Type B pancreatic cell (in vitro differentiated cells): ENCODE measurements around the gene ZBTB46. TPM values are rescaled to one million over a fixed set of nuclear protein-coding genes. Genes with fewer than 3 reads are reported as not detected.
"Not testable (repeated sequence)": the region's sequence is repeated elsewhere in the genome, so short reads cannot be mapped to it uniquely, and the experiment has no call there.

ENCODE experiments used
- DNase-seq: peaks from one replicate; pipeline ENCODE4 v3.0.0; 2021; ENCODE audit warnings: mixed read lengths; ENCODE audit not compliant: unreplicated experiment; ENCODE audit errors: extremely low spot score
- H3K27ac Mint-ChIP-seq: 2 replicates; pipeline ENCODE4 v1.8.0; 2021; ENCODE audit warnings: mild to moderate bottlenecking, mixed read lengths
- H3K27me3 Mint-ChIP-seq: 2 replicates; pipeline ENCODE4 v1.8.0; 2021; ENCODE audit warnings: mixed read lengths
- H3K36me3 Mint-ChIP-seq: 2 replicates; pipeline ENCODE4 v1.8.0; 2021; ENCODE audit warnings: mixed read lengths
- H3K4me1 Mint-ChIP-seq: one replicate; pipeline ENCODE4 v1.8.0; 2021; ENCODE audit warnings: mixed read lengths; ENCODE audit not compliant: unreplicated experiment
- H3K4me3 Mint-ChIP-seq: 2 replicates; pipeline ENCODE4 v1.8.0; 2021; ENCODE audit warnings: mild to moderate bottlenecking, mixed read lengths
- H3K9me3 Mint-ChIP-seq: 2 replicates; pipeline ENCODE4 v1.8.0; 2021; ENCODE audit warnings: mixed read lengths
- CTCF ChIP-seq: fragments of 200-600 bp; sonication (generic); conservative IDR thresholded peaks from 2 replicates; pipeline ENCODE4 v1.5.0; 2021; ENCODE audit warnings: antibody characterized with exemption, mild to moderate bottlenecking
- total RNA-seq: library from RNA; stranded (reverse); gene quantifications from 2 replicates; pipeline ENCODE4 v1.2.1, GENCODE V29; 2021; ENCODE audit warnings: low replicate concordance

The ZBTB46 gene
- total RNA-seq, 1 donor from 2014 or later, result 13.6 TPM

GRCh38 chr20:63778857-63779256 is 52.2 kb downstream of the ZBTB46 start:
- no peak overlapping the region for H3K4me3 Mint-ChIP-seq
- no peak for DNase-seq
- peaks cover 3% of the 10 kb centered on the region for H3K36me3 Mint-ChIP-seq
- no peak for TF ChIP-seq CTCF
- H3K27me3 Mint-ChIP-seq, result no peaks in the 10 kb centered on the region
- no peaks in the 10 kb centered on the region for H3K9me3 Mint-ChIP-seq
- H3K27ac Mint-ChIP-seq, result no peak overlapping the region
- H3K4me1 Mint-ChIP-seq, result peaks cover 13% of the 10 kb centered on the region

DNA sequence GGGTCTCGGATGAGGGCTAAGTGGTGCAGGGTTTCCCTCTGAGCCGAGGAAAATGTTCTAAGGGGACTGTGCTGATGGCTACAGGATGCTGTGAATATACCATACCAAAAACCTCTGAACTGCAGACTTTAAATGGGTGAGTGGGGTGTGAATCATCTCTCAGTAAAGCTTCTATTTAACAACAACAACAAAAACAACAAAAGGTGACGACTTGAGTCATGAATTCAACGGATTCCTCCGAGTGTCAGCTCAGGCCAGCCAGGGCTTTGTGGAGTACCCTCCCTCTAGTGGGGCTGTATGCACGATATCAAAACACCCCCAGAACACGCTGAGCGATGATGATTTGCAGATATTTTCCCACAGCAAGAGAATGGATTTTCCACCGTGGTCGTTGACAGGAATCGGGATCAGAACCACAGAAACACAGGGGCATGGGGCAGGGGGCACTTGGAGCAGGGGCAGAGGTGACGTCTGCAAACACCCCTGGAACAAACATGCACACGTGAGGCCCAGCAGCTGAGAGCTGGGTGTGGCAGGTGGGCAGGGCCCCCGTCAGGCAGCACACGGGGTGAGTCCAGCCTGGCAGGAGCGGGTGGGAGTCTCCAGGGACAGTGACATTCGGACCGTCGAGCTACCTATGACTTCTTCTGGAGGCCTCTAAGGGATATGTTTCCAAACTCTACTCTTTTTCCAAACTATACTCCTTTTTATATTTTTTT is 52.9 kb downstream of the ZBTB46 start:
- no peaks in the 10 kb centered on the region for H3K27me3 Mint-ChIP-seq
- peaks cover 3% of the 10 kb centered on the region for H3K36me3 Mint-ChIP-seq
- no peaks in the 10 kb centered on the region for H3K9me3 Mint-ChIP-seq
- DNase-seq, result no peak
- TF ChIP-seq CTCF, result no peak
- no peak overlapping the region for H3K4me3 Mint-ChIP-seq
- H3K27ac Mint-ChIP-seq, result no peak overlapping the region
- peaks cover 13% of the 10 kb centered on the region for H3K4me1 Mint-ChIP-seq

DNA sequence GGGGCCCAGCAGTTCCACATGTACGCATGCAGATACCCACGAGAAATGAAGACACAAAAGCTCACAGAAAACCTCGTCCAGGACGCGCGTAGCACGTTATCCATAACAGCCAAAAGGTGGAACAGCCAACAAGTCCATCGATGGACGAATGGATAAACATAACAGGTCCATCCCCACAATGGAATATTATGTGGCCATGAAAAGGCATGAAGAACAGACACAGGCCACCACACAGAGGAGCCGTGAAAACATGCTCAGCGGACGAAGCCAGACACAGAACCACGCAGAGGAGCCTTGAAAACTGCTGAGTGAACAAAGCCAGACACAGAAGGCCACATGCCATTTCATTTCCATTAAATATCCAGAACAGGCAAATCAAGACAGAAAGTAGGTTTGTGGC is 53.5 kb downstream of the ZBTB46 start:
- peaks cover 13% of the 10 kb centered on the region for H3K4me1 Mint-ChIP-seq
- no peak overlapping the region for H3K27ac Mint-ChIP-seq
- H3K9me3 Mint-ChIP-seq, result no peaks in the 10 kb centered on the region
- no peak for TF ChIP-seq CTCF
- DNase-seq, result no peak
- no peak overlapping the region for H3K4me3 Mint-ChIP-seq
- H3K36me3 Mint-ChIP-seq, result peaks cover 3% of the 10 kb centered on the region
- no peaks in the 10 kb centered on the region for H3K27me3 Mint-ChIP-seq

DNA sequence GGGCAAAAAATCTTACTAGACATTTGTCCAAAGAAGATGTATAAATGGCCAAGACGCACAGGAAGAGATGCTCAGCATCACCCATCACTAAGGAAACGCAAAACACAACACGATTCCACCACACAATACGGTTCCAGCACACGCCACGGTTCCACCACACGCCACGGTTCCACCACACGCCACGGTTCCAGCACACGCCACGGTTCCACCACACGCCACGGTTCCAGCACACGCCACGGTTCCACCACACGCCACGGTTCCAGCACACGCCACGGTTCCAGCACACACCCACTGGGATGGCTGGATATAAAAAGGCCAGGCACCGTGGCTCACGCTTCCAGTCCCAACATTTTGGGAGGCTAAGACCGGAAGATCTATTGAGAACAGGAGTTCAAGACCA is 54.2 kb downstream of the ZBTB46 start:
- not testable (repeated sequence) for H3K4me3 Mint-ChIP-seq, H3K36me3 Mint-ChIP-seq, H3K27me3 Mint-ChIP-seq, DNase-seq, H3K9me3 Mint-ChIP-seq
- peaks cover 13% of the 10 kb centered on the region for H3K4me1 Mint-ChIP-seq
- H3K27ac Mint-ChIP-seq, result peak overlapping the region; percentile 43

- no peaks in the 10 kb centered on the region for H3K9me3 Mint-ChIP-seq
- no peaks in the 10 kb centered on the region for H3K27me3 Mint-ChIP-seq
- peaks cover 3% of the 10 kb centered on the region for H3K36me3 Mint-ChIP-seq
- H3K27ac Mint-ChIP-seq, result no peak overlapping the region
- H3K4me1 Mint-ChIP-seq, result peaks cover 13% of the 10 kb centered on the region
- peak; percentile 99 for TF ChIP-seq CTCF
- H3K4me3 Mint-ChIP-seq, result peak overlapping the region; percentile 84
- peak; percentile 90 for DNase-seq
Observed at GRCh38 chr20:63775096-63775978, 55.7 kb downstream of the ZBTB46 start.

DNA sequence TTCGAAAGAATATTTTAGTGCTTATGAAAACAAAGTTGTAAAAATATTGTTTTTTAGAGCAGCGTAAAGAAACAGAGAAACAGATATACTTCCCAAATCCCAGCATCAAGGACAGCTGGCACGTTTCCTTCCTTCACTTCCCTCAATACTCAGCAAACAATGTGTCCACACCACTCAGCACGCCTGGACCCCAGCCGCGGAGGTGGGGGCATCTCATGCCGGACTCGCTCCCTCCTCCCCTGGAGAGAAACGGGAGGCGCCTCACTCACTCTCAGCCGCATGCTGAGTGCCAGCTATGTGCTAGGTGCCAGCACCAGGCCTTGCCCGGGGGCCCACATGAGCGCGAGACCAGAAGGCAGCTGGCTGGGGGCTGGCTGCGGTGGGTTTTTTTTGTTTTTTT is 56.8 kb downstream of the ZBTB46 start:
- H3K27ac Mint-ChIP-seq, result no peak overlapping the region
- H3K4me1 Mint-ChIP-seq, result peaks cover 13% of the 10 kb centered on the region
- no peak for DNase-seq
- no peaks in the 10 kb centered on the region for H3K27me3 Mint-ChIP-seq
- TF ChIP-seq CTCF, result no peak
- no peaks in the 10 kb centered on the region for H3K9me3 Mint-ChIP-seq
- no peak overlapping the region for H3K4me3 Mint-ChIP-seq
- peaks cover 3% of the 10 kb centered on the region for H3K36me3 Mint-ChIP-seq
